Omental fat pad (tissue), 4 donors: ENCODE measurements around the gene FCMR. TPM values are rescaled to one million over a fixed set of nuclear protein-coding genes. Genes with fewer than 3 reads are reported as not detected.

Source experiments
- ATAC-seq: fragments of 150-250 bp; one replicate; pipeline ENCODE4 v1.9.1; 2016; ENCODE audit warnings: mild to moderate bottlenecking, moderate library complexity; ENCODE audit not compliant: low FRiP score
- DNase-seq: peaks from one replicate; pipeline ENCODE4 v3.0.0-alpha.2; 2019; ENCODE audit warnings: low spot score
- CTCF ChIP-seq, 3 donors: fragments of 450-650 bp; IDR thresholded peaks; one replicate each; pipeline ENCODE4 v1.5.1; 2016 to 2017; ENCODE audit warnings: antibody characterized with exemption in 3 of 3, mild to moderate bottlenecking in 3 of 3, moderate library complexity in 2 of 3
- total RNA-seq, 4 donors: library from RNA; depleted of rRNA; stranded (reverse); fragments of >200 nt; gene quantifications; one replicate each; pipeline ENCODE4 v1.1.0, GENCODE V29; 2016

The FCMR gene
- total RNA-seq, 4 donors from 2014 or later = 3.2 to 23.2 (median 9.0) TPM

DNA sequence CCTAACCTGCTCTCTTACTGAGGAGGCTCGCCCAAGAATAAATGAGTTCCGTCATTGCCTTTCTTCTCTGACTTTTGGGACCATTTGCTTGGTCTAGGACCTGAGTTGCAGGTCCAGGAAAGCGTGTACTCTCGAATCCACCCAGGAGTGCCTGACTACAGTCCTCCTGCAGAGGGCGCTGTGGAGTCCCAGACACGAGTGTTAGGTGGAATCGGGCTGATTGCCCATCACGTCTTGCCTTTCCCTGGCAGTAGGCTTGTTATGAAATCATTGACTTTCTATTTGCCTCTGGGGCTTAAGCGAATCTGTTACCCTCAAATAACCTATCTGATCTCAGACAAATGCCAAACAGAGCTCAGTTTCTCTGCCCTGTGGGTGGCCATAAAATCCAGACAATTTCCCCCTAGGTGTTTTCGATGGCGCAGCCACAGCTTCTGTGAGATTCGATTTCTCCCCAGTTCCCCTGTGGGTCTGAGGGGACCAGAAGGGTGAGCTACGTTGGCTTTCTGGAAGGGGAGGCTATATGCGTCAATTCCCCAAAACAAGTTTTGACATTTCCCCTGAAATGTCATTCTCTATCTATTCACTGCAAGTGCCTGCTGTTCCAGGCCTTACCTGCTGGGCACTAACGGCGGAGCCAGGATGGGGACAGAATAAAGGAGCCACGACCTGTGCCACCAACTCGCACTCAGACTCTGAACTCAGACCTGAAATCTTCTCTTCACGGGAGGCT lies 56.6 kb downstream of the FCMR start, which contains the start of gene IL20:
Gene IL20, plus strand, starts transcription at position 685 of the 733 bp plus-strand sequence. CDS start 230 bp downstream, outside the sequence.
- peak; percentile 65 for ATAC-seq
- TF ChIP-seq CTCF (IDR thresholded peaks at IDR 0.05) = peak in 1 of 3 donors; percentile 71
- peak; percentile 93 for DNase-seq

GRCh38 chr1:206863266-206863665 lies 58.5 kb downstream of the FCMR start:
- ATAC-seq (no peak), DNase-seq (no peak)
- no peak for TF ChIP-seq CTCF (IDR thresholded peaks at IDR 0.05)

DNA sequence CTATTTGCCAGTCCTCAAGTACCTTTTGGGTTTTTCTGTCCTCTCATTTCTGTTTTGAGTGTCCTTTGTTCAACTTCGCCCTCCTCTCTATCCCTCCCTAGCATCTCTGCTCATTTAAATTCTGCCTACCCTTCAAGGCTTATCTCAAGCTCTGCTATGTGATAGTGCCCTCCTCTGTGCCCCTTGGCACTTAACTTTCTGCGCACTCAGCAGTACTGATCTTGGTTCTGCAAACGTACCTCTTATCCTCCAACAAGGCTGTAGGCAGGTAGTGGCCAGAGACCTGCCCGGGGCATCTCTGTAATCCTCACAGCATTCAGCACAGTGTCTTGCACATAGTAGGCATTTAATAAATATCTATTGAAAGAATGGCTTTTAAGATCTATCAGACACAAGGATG lies 61.6 kb downstream of the FCMR start:
- TF ChIP-seq CTCF (IDR thresholded peaks at IDR 0.05) = no peak
- ATAC-seq (no peak), DNase-seq (no peak)

DNA sequence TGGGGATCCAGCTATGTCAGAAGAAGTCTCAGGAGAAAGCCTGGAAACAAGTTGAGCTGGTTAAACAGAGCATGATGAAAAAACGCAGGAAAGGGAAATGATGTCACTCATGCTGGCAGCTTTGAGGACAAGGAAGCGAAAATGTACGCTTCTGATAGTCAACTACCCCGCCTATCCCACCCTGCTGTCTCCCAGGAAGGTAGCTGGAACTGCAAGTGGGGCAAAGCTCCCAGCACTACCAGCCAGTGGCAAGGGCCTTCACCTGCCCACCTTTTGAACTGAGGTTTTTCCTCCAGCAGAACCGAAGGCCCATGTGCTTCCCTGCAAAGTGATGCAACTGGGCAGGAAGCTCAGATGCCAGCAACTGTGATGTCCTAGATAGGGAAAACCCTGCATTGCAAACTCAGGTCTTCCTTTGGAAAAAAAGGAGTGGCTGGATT lies 62.6 kb downstream of the FCMR start:
- DNase-seq (no peak), ATAC-seq (no peak)
- no peak for TF ChIP-seq CTCF (IDR thresholded peaks at IDR 0.05)

- ATAC-seq = no peak
- no peak for DNase-seq
- no peak for TF ChIP-seq CTCF (IDR thresholded peaks at IDR 0.05)
These were observed 64.9 kb downstream of the FCMR start for GRCh38 chr1:206856674-206857464.

DNA sequence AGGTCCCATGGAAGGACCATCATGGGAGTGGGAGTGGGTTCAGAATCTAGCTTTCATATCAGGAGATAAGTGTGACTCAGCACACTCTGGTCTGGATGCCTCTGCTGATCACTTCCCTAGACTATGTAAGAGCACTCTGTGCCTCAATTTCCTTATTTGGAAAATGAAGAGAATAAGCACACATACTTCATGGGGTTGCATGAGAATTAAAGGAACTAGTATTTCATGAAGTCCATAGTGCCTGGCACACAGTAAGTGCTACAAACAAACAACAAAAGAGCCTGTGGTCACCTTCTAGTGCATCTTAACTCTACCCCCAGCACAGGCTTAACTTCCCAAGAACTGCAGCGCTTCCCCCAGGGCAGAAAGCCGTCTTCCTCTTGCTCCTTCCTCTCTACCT lies 65.9 kb downstream of the FCMR start:
- ATAC-seq = no peak
- TF ChIP-seq CTCF (IDR thresholded peaks at IDR 0.05) = no peak

More for the DNA sequence above, 65.9 kb downstream of the FCMR start:
- no peak for DNase-seq
